ENCODE data around the gene SMTN.
"Not testable (repeated sequence)": the region's sequence is repeated elsewhere in the genome, so short reads cannot be mapped to it uniquely, and the experiment has no call there.

The SMTN gene

GRCh38 chr22:31077681-31078080 lies 3.4 kb upstream of the SMTN start:
- DNase-seq (ENCODE audit: low read depth in 1 of 2, low spot score in 1 of 2), result no peak
- TF ChIP-seq REST (IDR thresholded peaks at IDR 0.05; ENCODE audit: insufficient replicate concordance, low read depth) (no peak), GABPA (IDR thresholded peaks at IDR 0.05; ENCODE audit: low read depth) (no peak), CTCF (IDR thresholded peaks at IDR 0.05; ENCODE audit: insufficient read depth, low read length) (no peak), POLR2AphosphoS5 (IDR thresholded peaks at IDR 0.05; ENCODE audit: low read depth) (no peak), SPI1 (IDR thresholded peaks at IDR 0.05; ENCODE audit: borderline replicate concordance, low read depth) (no peak)
- Histone ChIP-seq H3K27ac (replicated peaks) (no peak overlapping the region), H3K4me3 (replicated peaks; ENCODE audit: insufficient read depth, low read length) (no peak overlapping the region), H3K27me3 (ENCODE audit: insufficient read depth, poor library complexity, severe bottlenecking) (no peaks in the 10 kb centered on the region)

- H3K4me3 ChIP-seq (replicated peaks; ENCODE audit: insufficient read depth, low read length); DNase-seq (ENCODE audit: low read depth in 1 of 2, low spot score in 1 of 2); H3K27ac ChIP-seq (replicated peaks); H3K27me3 ChIP-seq (ENCODE audit: insufficient read depth, poor library complexity, severe bottlenecking): not testable (repeated sequence)
Observed at GRCh38 chr22:31078389-31078788, 2.7 kb upstream of the SMTN start.

GRCh38 chr22:31079095-31079642 lies 1.9 kb upstream of the SMTN start:
- DNase-seq (ENCODE audit: low read depth in 1 of 2, low spot score in 1 of 2), result no peak
- no peaks in the 10 kb centered on the region for H3K27me3 ChIP-seq (ENCODE audit: insufficient read depth, poor library complexity, severe bottlenecking)
- H3K4me3 ChIP-seq (replicated peaks; ENCODE audit: insufficient read depth, low read length), result no peak overlapping the region
- TF ChIP-seq SPI1 (IDR thresholded peaks at IDR 0.05; ENCODE audit: borderline replicate concordance, low read depth) (no peak), POLR2AphosphoS5 (IDR thresholded peaks at IDR 0.05; ENCODE audit: low read depth) (no peak), REST (IDR thresholded peaks at IDR 0.05; ENCODE audit: insufficient replicate concordance, low read depth) (no peak), GABPA (IDR thresholded peaks at IDR 0.05; ENCODE audit: low read depth) (no peak), CTCF (IDR thresholded peaks at IDR 0.05; ENCODE audit: insufficient read depth, low read length) (no peak)
- H3K27ac ChIP-seq (replicated peaks), result no peak overlapping the region

- no peak for DNase-seq (ENCODE audit: low read depth in 1 of 2, low spot score in 1 of 2)
- TF ChIP-seq SPI1 (IDR thresholded peaks at IDR 0.05; ENCODE audit: borderline replicate concordance, low read depth), result no peak
- TF ChIP-seq REST (IDR thresholded peaks at IDR 0.05; ENCODE audit: insufficient replicate concordance, low read depth), result no peak
- no peak for TF ChIP-seq POLR2AphosphoS5 (IDR thresholded peaks at IDR 0.05; ENCODE audit: low read depth)
- no peak for TF ChIP-seq GABPA (IDR thresholded peaks at IDR 0.05; ENCODE audit: low read depth)
- TF ChIP-seq CTCF (IDR thresholded peaks at IDR 0.05; ENCODE audit: insufficient read depth, low read length), result no peak
- H3K27ac ChIP-seq (replicated peaks), result no peak overlapping the region
Observed at GRCh38 chr22:31080164-31080847, 812 bp upstream of the SMTN start.

More at GRCh38 chr22:31080164-31080847, 812 bp upstream of the SMTN start:
- peak overlapping the region; percentile 53 for H3K4me3 ChIP-seq (replicated peaks; ENCODE audit: insufficient read depth, low read length)
- H3K27me3 ChIP-seq (ENCODE audit: insufficient read depth, poor library complexity, severe bottlenecking), result no peaks in the 10 kb centered on the region

Data from HL-60 (cell line).